GM23338 (cell line): ENCODE measurements around the gene RGS6. TPM values are rescaled to one million over a fixed set of nuclear protein-coding genes. Genes with fewer than 3 reads are reported as not detected.

Experiments used
- ATAC-seq: fragments of 200-7000 bp; cut with Tn5 transposase; 3 replicates; pipeline ENCODE4 v1.9.1; 2020
- DNase-seq: peaks from one replicate; pipeline ENCODE4 v3.0.0-alpha.2; 2015; ENCODE audit warnings: low spot score
- H2AFZ ChIP-seq: fragments of 200-600 bp; sonication (generic); 2 replicates; pipeline ENCODE4 v1.8.0; 2016; ENCODE audit warnings: antibody characterized with exemption, mild to moderate bottlenecking, moderate library complexity
- H3F3A ChIP-seq: fragments of 200-600 bp; sonication (generic); replicated peaks from 2 replicates; pipeline ENCODE4 v1.8.0; 2017; ENCODE audit warnings: antibody characterized with exemption, mixed run types, low read depth
- H3K27ac ChIP-seq: fragments of 200-600 bp; sonication (generic); 2 replicates; pipeline ENCODE4 v1.6.1; 2016; ENCODE audit warnings: low read depth
- H3K27me3 ChIP-seq: fragments of 200-600 bp; sonication (generic); 2 replicates; pipeline ENCODE4 v1.8.0; 2016; ENCODE audit warnings: mild to moderate bottlenecking, mixed run types, moderate library complexity; ENCODE audit not compliant: insufficient read depth
- H3K36me3 ChIP-seq: fragments of 200-600 bp; sonication (generic); 2 replicates; pipeline ENCODE4 v1.8.0; 2016; ENCODE audit warnings: mild to moderate bottlenecking; ENCODE audit not compliant: insufficient read depth
- H3K4me1 ChIP-seq: fragments of 200-600 bp; sonication (generic); 2 replicates; pipeline ENCODE4 v1.8.0; 2016; ENCODE audit warnings: mild to moderate bottlenecking, moderate library complexity; ENCODE audit not compliant: insufficient read depth
- H3K4me2 ChIP-seq: fragments of 200-600 bp; sonication (generic); 2 replicates; pipeline ENCODE4 v1.7.1; 2017; ENCODE audit warnings: mixed run types
- H3K4me3 ChIP-seq: fragments of 200-600 bp; sonication (generic); 2 replicates; pipeline ENCODE4 v1.6.1; 2016; ENCODE audit warnings: mixed run types
- H3K79me2 ChIP-seq: fragments of 200-600 bp; sonication (generic); replicated peaks from 2 replicates; pipeline ENCODE4 v1.8.0; 2017; ENCODE audit warnings: mild to moderate bottlenecking; ENCODE audit not compliant: insufficient read depth
- H3K9me2 ChIP-seq: fragments of 200-600 bp; sonication (generic); 2 replicates; pipeline ENCODE4 v1.8.0; 2017; ENCODE audit not compliant: insufficient read depth
- H4K20me1 ChIP-seq: fragments of 200-600 bp; sonication (generic); replicated peaks from 2 replicates; pipeline ENCODE4 v1.8.0; 2017; ENCODE audit warnings: mild to moderate bottlenecking; ENCODE audit not compliant: insufficient read depth
- H3K27ac Mint-ChIP-seq: 2 replicates; pipeline ENCODE4 v1.8.0; 2020; ENCODE audit warnings: inconsistent platforms, mild to moderate bottlenecking, moderate library complexity, mixed read lengths
- H3K27me3 Mint-ChIP-seq: 3 replicates; pipeline ENCODE4 v1.8.0; 2022; ENCODE audit warnings: low read depth, mild to moderate bottlenecking, moderate library complexity, mixed read lengths, inconsistent platforms; ENCODE audit not compliant: insufficient read depth, poor library complexity
- H3K36me3 Mint-ChIP-seq: 3 replicates; pipeline ENCODE4 v1.8.0; 2021; ENCODE audit warnings: low read depth, mild to moderate bottlenecking, inconsistent platforms, moderate library complexity, mixed read lengths
- H3K4me1 Mint-ChIP-seq: 3 replicates; pipeline ENCODE4 v1.8.0; 2020; ENCODE audit warnings: mild to moderate bottlenecking, inconsistent platforms, mixed read lengths
- H3K4me3 Mint-ChIP-seq: 3 replicates; pipeline ENCODE4 v1.8.0; 2021; ENCODE audit warnings: moderate library complexity, mild to moderate bottlenecking, inconsistent platforms, mixed read lengths
- H3K9me3 Mint-ChIP-seq: 3 replicates; pipeline ENCODE4 v1.8.0; 2020; ENCODE audit warnings: moderate library complexity, mild to moderate bottlenecking, inconsistent platforms, mixed read lengths
- CREB1 ChIP-seq: fragments of 250-450 bp; sonication (Bioruptor Pico); IDR thresholded peaks from 2 replicates; pipeline ENCODE4 v1.5.0; 2020; ENCODE audit warnings: low read depth, mild to moderate bottlenecking, moderate library complexity
- CTCF ChIP-seq, 2 experiments: fragments of 200-600 bp in 1 of 2; sonication (generic) in 1 of 2; conservative IDR thresholded peaks; 2 replicates each; pipeline versions ENCODE4 v1.5.1 to v1.6.1; 2016 to 2017; ENCODE audit warnings: antibody characterized with exemption in 2 of 2, low read depth in 2 of 2, mild to moderate bottlenecking in 2 of 2, moderate library complexity in 1 of 2
- EZH2 ChIP-seq: fragments of 200-600 bp; sonication (generic); IDR thresholded peaks from one replicate; pipeline ENCODE4 v1.8.0; 2017; ENCODE audit warnings: antibody characterized with exemption, mild to moderate bottlenecking, low read depth; ENCODE audit not compliant: unreplicated experiment
- EZH2phosphoT487 ChIP-seq: fragments of 200-600 bp; sonication (generic); IDR thresholded peaks from one replicate; pipeline ENCODE4 v1.8.1; 2018; ENCODE audit warnings: antibody characterized with exemption; ENCODE audit not compliant: unreplicated experiment
- JUNB ChIP-seq: IDR thresholded peaks from one replicate; pipeline ENCODE4 v1.6.1; 2016; ENCODE audit warnings: antibody characterized with exemption; ENCODE audit not compliant: unreplicated experiment
- NANOG ChIP-seq: IDR thresholded peaks from 2 replicates; pipeline ENCODE4 v1.6.1; 2016; ENCODE audit warnings: antibody characterized with exemption, borderline replicate concordance
- POLR2AphosphoS5 ChIP-seq: IDR thresholded peaks from 2 replicates; pipeline ENCODE4 v1.6.1; 2016; ENCODE audit warnings: antibody characterized with exemption, low read depth
- REST ChIP-seq: IDR thresholded peaks from one replicate; pipeline ENCODE4 v1.6.1; 2018; ENCODE audit warnings: antibody characterized with exemption; ENCODE audit not compliant: unreplicated experiment
- STAT1 ChIP-seq: IDR thresholded peaks from one replicate; pipeline ENCODE4 v1.6.1; 2016; ENCODE audit warnings: antibody characterized with exemption; ENCODE audit not compliant: unreplicated experiment
- ZNF114 ChIP-seq: fragments of 250-450 bp; sonication (Bioruptor Pico); IDR thresholded peaks from 2 replicates; pipeline ENCODE4 v1.5.0; 2020; ENCODE audit warnings: mild to moderate bottlenecking, moderate library complexity
- ZNF331 ChIP-seq: fragments of 250-450 bp; sonication (Bioruptor Pico); IDR thresholded peaks from 2 replicates; pipeline ENCODE4 v1.5.0; 2020; ENCODE audit warnings: low read depth, mild to moderate bottlenecking, moderate library complexity
- polyA plus RNA-seq: library from polyadenylated mRNA; unstranded; fragments of >200 nt; fragmentation: Nextera tagmentation; extraction: Ambion mirVana; gene quantifications from 2 replicates; pipeline ENCODE4 v1.2.1, GENCODE V29; 2016
- total RNA-seq: library from RNA; depleted of rRNA; stranded (reverse); fragments of >200 nt; shearing (Covaris generic); gene quantifications from 2 replicates; pipeline ENCODE4 v1.2.3, GENCODE V29; 2014
- TF ChIP-seq, protein P1 (sequence below): IDR thresholded peaks from 2 replicates; pipeline ENCODE4 v1.6.1; 2016; ENCODE audit warnings: antibody characterized with exemption
- TF ChIP-seq, protein P2 (sequence below): fragments of 250-450 bp; sonication (Bioruptor Pico); IDR thresholded peaks from 2 replicates; pipeline ENCODE4 v1.5.0; 2020; ENCODE audit warnings: mild to moderate bottlenecking, moderate library complexity

RGS6 gene
- total and polyA plus RNA-seq, 2 experiments from 2014 or later: 0.66 to 0.83 TPM

GRCh38 chr14:72528863-72529175, 596.6 kb downstream of the RGS6 start:
- H3K4me2 ChIP-seq: no peak overlapping the region
- 0 out of 2 replicates have a peak, but pooled peaks cover 6% of the 10 kb centered on the region for H3K9me2 ChIP-seq
- no peak overlapping the region for H2AFZ ChIP-seq
- no peaks in the 10 kb centered on the region for H3K79me2 ChIP-seq
- H3K36me3 ChIP-seq: no peaks in the 10 kb centered on the region
- no peaks in the 10 kb centered on the region for H3F3A ChIP-seq
- H3K36me3 Mint-ChIP-seq: no peaks in the 10 kb centered on the region; the same call in 2 of the 3 replicates
- H3K4me3 ChIP-seq: no peak overlapping the region
- peaks cover 14% of the 10 kb centered on the region; the same call in 2 of the 3 replicates for H3K9me3 Mint-ChIP-seq
- no peak overlapping the region for H3K27ac Mint-ChIP-seq
- H3K4me3 Mint-ChIP-seq: no peak overlapping the region
- H3K4me1 Mint-ChIP-seq: peaks cover 2% of the 10 kb centered on the region
- H3K27me3 ChIP-seq: no peaks in the 10 kb centered on the region
- no peak for ATAC-seq
- DNase-seq: no peak
- no peaks in the 10 kb centered on the region for H4K20me1 ChIP-seq
- H3K27ac ChIP-seq: no peak overlapping the region
- TF ChIP-seq, protein P1, sequence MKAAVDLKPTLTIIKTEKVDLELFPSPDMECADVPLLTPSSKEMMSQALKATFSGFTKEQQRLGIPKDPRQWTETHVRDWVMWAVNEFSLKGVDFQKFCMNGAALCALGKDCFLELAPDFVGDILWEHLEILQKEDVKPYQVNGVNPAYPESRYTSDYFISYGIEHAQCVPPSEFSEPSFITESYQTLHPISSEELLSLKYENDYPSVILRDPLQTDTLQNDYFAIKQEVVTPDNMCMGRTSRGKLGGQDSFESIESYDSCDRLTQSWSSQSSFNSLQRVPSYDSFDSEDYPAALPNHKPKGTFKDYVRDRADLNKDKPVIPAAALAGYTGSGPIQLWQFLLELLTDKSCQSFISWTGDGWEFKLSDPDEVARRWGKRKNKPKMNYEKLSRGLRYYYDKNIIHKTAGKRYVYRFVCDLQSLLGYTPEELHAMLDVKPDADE: no peak
- TF ChIP-seq POLR2AphosphoS5: no peak
- no peak for TF ChIP-seq EZH2phosphoT487
- no peak for TF ChIP-seq REST
- TF ChIP-seq JUNB: no peak
- TF ChIP-seq STAT1: no peak
- TF ChIP-seq ZNF114: no peak
- TF ChIP-seq ZNF331 (CRISPR knock-in tag): no peak
- no peak for TF ChIP-seq NANOG
- no peak for TF ChIP-seq EZH2
- TF ChIP-seq CREB1 (CRISPR knock-in tag): no peak
- TF ChIP-seq, protein P2, sequence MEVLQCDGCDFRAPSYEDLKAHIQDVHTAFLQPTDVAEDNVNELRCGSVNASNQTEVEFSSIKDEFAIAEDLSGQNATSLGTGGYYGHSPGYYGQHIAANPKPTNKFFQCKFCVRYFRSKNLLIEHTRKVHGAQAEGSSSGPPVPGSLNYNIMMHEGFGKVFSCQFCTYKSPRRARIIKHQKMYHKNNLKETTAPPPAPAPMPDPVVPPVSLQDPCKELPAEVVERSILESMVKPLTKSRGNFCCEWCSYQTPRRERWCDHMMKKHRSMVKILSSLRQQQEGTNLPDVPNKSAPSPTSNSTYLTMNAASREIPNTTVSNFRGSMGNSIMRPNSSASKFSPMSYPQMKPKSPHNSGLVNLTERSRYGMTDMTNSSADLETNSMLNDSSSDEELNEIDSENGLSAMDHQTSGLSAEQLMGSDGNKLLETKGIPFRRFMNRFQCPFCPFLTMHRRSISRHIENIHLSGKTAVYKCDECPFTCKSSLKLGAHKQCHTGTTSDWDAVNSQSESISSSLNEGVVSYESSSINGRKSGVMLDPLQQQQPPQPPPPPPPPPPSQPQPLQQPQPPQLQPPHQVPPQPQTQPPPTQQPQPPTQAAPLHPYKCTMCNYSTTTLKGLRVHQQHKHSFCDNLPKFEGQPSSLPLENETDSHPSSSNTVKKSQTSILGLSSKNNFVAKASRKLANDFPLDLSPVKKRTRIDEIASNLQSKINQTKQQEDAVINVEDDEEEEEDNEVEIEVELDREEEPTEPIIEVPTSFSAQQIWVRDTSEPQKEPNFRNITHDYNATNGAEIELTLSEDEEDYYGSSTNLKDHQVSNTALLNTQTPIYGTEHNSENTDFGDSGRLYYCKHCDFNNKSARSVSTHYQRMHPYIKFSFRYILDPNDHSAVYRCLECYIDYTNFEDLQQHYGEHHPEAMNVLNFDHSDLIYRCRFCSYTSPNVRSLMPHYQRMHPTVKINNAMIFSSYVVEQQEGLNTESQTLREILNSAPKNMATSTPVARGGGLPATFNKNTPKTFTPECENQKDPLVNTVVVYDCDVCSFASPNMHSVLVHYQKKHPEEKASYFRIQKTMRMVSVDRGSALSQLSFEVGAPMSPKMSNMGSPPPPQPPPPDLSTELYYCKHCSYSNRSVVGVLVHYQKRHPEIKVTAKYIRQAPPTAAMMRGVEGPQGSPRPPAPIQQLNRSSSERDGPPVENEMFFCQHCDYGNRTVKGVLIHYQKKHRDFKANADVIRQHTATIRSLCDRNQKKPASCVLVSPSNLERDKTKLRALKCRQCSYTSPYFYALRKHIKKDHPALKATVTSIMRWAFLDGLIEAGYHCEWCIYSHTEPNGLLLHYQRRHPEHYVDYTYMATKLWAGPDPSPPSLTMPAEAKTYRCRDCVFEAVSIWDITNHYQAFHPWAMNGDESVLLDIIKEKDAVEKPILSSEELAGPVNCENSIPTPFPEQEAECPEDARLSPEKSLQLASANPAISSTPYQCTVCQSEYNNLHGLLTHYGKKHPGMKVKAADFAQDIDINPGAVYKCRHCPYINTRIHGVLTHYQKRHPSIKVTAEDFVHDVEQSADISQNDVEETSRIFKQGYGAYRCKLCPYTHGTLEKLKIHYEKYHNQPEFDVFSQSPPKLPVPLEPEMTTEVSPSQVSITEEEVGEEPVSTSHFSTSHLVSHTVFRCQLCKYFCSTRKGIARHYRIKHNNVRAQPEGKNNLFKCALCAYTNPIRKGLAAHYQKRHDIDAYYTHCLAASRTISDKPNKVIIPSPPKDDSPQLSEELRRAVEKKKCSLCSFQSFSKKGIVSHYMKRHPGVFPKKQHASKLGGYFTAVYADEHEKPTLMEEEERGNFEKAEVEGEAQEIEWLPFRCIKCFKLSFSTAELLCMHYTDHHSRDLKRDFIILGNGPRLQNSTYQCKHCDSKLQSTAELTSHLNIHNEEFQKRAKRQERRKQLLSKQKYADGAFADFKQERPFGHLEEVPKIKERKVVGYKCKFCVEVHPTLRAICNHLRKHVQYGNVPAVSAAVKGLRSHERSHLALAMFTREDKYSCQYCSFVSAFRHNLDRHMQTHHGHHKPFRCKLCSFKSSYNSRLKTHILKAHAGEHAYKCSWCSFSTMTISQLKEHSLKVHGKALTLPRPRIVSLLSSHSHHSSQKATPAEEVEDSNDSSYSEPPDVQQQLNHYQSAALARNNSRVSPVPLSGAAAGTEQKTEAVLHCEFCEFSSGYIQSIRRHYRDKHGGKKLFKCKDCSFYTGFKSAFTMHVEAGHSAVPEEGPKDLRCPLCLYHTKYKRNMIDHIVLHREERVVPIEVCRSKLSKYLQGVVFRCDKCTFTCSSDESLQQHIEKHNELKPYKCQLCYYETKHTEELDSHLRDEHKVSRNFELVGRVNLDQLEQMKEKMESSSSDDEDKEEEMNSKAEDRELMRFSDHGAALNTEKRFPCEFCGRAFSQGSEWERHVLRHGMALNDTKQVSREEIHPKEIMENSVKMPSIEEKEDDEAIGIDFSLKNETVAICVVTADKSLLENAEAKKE (CRISPR knock-in tag): no peak
- TF ChIP-seq CTCF (conservative IDR thresholded peaks at IDR 0.05; ENCODE audit: low read depth in 2 of 2): no peak
- H3K27me3 Mint-ChIP-seq: peaks cover 6% of the 10 kb centered on the region
- H3K4me1 ChIP-seq: no peaks in the 10 kb centered on the region
